ENCODE measurements around the gene QARS1.

Gene QARS1

DNA sequence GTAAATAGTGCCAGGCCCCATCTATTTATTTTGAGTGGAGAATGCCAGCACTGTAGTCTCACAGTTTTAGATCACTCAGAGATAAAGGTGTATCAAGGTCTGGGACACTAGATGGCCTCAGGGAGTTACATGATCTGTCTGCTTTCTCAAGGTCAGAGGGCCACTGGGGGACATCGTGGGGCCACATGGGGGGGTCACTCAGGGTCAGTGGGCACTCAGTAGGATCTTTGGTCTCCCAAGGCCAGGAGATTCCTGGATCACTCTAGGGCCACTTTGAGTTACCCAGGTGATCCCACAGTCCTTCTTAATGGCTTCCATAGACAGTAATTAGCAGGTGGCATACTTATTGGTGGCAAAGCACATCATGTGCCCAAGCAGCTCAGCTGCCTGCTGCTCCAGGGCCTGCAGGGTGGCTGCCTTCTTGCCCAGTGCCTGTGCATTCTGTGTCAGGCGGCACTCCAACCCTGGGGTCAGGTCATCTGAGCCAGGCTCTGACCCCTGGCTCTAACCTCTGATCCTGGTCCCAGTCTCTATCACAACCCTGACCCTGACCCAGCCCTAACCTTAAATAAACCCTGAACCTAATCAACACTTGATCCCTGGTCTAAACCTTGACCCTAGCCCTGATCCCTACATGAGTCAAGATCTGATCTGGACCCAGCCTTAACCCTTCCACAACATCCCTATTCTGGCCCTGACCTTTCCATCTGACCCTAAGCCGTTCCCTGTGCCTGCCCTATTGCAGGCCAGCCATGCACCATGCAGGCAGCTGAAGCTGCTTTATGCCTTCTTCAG lies 30.1 kb upstream of the QARS1 start:
- Histone ChIP-seq H3K9ac (ENCODE audit: low read length) (no peak overlapping the region), H3K27ac (ENCODE audit: low read depth, low read length, poor library complexity, severe bottlenecking) (no peak overlapping the region), H3K9me2 (ENCODE audit: low read depth, low read length) (no peaks in the 10 kb centered on the region), H3K36me3 (ENCODE audit: insufficient read depth, low read length) (no peaks in the 10 kb centered on the region), H3F3A (ENCODE audit: insufficient read depth, low read length) (no peaks in the 10 kb centered on the region), H2AFZ (ENCODE audit: low read length) (no peak overlapping the region), H4K20me1 (ENCODE audit: insufficient read depth, low read length) (no peaks in the 10 kb centered on the region), H3K4me3 (ENCODE audit: low read depth, low read length, poor library complexity, severe bottlenecking) (no peak overlapping the region), H3K4me2 (ENCODE audit: low read length) (no peak overlapping the region), H3K4me1 (ENCODE audit: insufficient read depth, low read length, severe bottlenecking) (no peaks in the 10 kb centered on the region), H3K9me3 (ENCODE audit: low read length) (no peaks in the 10 kb centered on the region), H3K79me2 (ENCODE audit: insufficient read depth, low read length) (no peaks in the 10 kb centered on the region), H3K27me3 (ENCODE audit: insufficient read depth, low read length) (peaks cover 4% of the 10 kb centered on the region; the same call in 1 of the 2 replicates)
- TF ChIP-seq, protein P1, sequence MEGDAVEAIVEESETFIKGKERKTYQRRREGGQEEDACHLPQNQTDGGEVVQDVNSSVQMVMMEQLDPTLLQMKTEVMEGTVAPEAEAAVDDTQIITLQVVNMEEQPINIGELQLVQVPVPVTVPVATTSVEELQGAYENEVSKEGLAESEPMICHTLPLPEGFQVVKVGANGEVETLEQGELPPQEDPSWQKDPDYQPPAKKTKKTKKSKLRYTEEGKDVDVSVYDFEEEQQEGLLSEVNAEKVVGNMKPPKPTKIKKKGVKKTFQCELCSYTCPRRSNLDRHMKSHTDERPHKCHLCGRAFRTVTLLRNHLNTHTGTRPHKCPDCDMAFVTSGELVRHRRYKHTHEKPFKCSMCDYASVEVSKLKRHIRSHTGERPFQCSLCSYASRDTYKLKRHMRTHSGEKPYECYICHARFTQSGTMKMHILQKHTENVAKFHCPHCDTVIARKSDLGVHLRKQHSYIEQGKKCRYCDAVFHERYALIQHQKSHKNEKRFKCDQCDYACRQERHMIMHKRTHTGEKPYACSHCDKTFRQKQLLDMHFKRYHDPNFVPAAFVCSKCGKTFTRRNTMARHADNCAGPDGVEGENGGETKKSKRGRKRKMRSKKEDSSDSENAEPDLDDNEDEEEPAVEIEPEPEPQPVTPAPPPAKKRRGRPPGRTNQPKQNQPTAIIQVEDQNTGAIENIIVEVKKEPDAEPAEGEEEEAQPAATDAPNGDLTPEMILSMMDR (IDR thresholded peaks at IDR 0.05; ENCODE audit: low read length), result peak; percentile 28; the same call in 1 of the 2 replicates
- no peak for TF ChIP-seq EZH2 (IDR thresholded peaks at IDR 0.05; ENCODE audit: borderline replicate concordance, low read length)

DNA sequence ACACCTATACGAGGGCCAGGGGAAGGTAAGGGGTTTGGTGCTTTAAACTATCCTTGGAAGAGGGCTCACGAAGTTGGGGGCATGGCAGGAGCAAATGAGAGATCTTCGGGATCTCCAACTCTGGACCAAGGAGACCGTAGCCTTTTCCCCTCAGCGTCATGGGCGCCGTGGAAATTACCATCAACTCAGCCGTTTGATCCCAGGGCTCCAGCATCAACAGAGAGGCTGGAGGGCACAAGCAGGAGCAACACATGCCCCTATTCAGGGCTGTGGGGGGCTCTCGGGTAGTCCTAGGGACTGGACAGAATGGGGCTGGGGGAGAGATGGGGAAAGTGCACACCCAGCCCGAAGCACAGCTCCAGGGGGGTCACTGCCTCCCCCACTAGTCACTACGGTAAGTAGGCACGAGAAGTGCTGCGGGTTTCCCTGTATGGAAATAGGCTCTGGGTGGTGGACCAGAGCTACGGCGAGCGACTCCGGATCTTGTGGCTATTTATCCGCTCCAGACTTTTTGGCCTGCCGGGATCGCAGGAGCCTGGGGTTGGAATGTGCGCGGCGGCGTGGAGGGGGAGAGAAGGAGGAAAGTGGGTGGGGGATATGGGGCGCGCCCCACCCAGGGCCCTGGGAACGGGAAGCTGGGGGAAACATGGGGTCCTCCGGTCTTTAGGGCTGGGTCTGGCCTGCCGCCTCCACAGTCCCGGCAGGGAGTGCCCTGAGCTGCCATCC lies 28.8 kb upstream of the QARS1 start:
- no peak overlapping the region for H3K27ac ChIP-seq (ENCODE audit: low read depth, low read length, poor library complexity, severe bottlenecking)
- H3K36me3 ChIP-seq (ENCODE audit: insufficient read depth, low read length), result no peaks in the 10 kb centered on the region
- no peaks in the 10 kb centered on the region for H3K9me2 ChIP-seq (ENCODE audit: low read depth, low read length)

DNA sequence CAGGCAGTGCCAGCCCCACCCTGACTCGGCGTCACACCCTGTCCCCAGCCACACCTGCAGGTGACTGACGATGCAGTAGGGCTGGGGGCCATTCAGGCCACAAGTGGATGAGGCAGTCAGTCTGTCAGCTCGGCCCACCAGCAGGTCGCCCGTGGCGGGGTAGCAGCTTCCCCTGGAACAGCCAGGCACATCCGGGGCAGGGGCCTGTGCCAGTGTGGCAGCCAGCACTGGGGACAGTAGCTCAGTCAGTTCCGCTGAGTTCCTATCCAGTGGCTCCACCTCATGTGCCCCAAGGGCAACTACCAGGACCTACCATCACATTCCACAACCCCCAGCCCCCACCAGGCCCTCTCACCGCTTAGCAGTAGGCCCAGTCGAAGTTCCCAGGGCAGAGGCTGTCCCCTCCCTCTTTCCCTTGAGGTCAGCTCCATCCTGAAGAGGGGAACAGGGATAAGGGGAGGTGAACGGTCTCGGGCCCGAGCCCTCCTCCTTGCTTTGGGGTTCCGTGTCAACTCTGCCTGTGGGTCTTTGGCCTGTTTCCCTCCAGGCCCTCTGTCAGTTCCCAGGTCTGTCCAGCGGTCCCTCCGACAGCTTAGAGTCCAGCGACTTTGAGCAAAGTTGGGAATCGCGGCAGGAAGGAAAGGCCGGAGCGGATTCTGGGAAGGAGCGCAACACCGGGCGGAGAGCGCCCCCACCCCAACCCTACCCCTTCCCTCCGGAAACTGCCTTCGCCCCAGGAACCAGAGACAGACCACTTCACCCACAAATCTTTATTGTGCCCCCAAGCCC lies 28.1 kb upstream of the QARS1 start, which contains the start of gene LAMB2:
Gene LAMB2, minus strand, starts transcription at position 614 of the 789 bp plus-strand sequence. Its CDS starts 183 bp downstream, at position 431.
- H3K9me2 ChIP-seq (ENCODE audit: low read depth, low read length), result no peaks in the 10 kb centered on the region
- no peaks in the 10 kb centered on the region for H4K20me1 ChIP-seq (ENCODE audit: insufficient read depth, low read length)
- H3K4me3 ChIP-seq (ENCODE audit: low read depth, low read length, poor library complexity, severe bottlenecking), result no peak within 1 kb of the TSS
- no peaks in the 10 kb centered on the region for H3K79me2 ChIP-seq (ENCODE audit: insufficient read depth, low read length)
- no peak for TF ChIP-seq EZH2 (IDR thresholded peaks at IDR 0.05; ENCODE audit: borderline replicate concordance, low read length)
- TF ChIP-seq, protein P1 (IDR thresholded peaks at IDR 0.05; ENCODE audit: low read length), result no peak
- no peaks in the 10 kb centered on the region for H3F3A ChIP-seq (ENCODE audit: insufficient read depth, low read length)
- no peaks in the 10 kb centered on the region for H3K9me3 ChIP-seq (ENCODE audit: low read length)
- H3K27me3 ChIP-seq (ENCODE audit: insufficient read depth, low read length), result peaks cover 4% of the 10 kb centered on the region; the same call in 1 of the 2 replicates
- H3K9ac ChIP-seq (ENCODE audit: low read length), result no peak within 1 kb of the TSS
- H3K4me2 ChIP-seq (ENCODE audit: low read length), result no peak within 1 kb of the TSS
- no peak within 1 kb of the TSS for H3K27ac ChIP-seq (ENCODE audit: low read depth, low read length, poor library complexity, severe bottlenecking)
- no peaks in the 10 kb centered on the region for H3K36me3 ChIP-seq (ENCODE audit: insufficient read depth, low read length)
- H2AFZ ChIP-seq (ENCODE audit: low read length), result no peak within 1 kb of the TSS
- H3K4me1 ChIP-seq (ENCODE audit: insufficient read depth, low read length, severe bottlenecking), result no peaks in the 10 kb centered on the region

More for the DNA sequence above, 28.8 kb upstream of the QARS1 start:
- no peak for TF ChIP-seq EZH2 (IDR thresholded peaks at IDR 0.05; ENCODE audit: borderline replicate concordance, low read length)
- TF ChIP-seq, protein P1 (IDR thresholded peaks at IDR 0.05; ENCODE audit: low read length), result no peak
- H3K9ac ChIP-seq (ENCODE audit: low read length), result no peak overlapping the region
- H3K4me3 ChIP-seq (ENCODE audit: low read depth, low read length, poor library complexity, severe bottlenecking), result no peak overlapping the region
- H3K4me1 ChIP-seq (ENCODE audit: insufficient read depth, low read length, severe bottlenecking), result no peaks in the 10 kb centered on the region
- no peaks in the 10 kb centered on the region for H4K20me1 ChIP-seq (ENCODE audit: insufficient read depth, low read length)
- H3F3A ChIP-seq (ENCODE audit: insufficient read depth, low read length), result no peaks in the 10 kb centered on the region
- peaks cover 4% of the 10 kb centered on the region; the same call in 1 of the 2 replicates for H3K27me3 ChIP-seq (ENCODE audit: insufficient read depth, low read length)
- H2AFZ ChIP-seq (ENCODE audit: low read length), result no peak overlapping the region
- H3K4me2 ChIP-seq (ENCODE audit: low read length), result no peak overlapping the region
- H3K9me3 ChIP-seq (ENCODE audit: low read length), result no peaks in the 10 kb centered on the region
- H3K79me2 ChIP-seq (ENCODE audit: insufficient read depth, low read length), result no peaks in the 10 kb centered on the region
